Adrenal gland (tissue), 12 donors: ENCODE measurements around the gene PMPCA. TPM values are rescaled to one million over a fixed set of nuclear protein-coding genes. Genes with fewer than 3 reads are reported as not detected.
"Not testable (repeated sequence)": the region's sequence is repeated elsewhere in the genome, so short reads cannot be mapped to it uniquely, and the experiment has no call there.

Experiments
- DNase-seq, 7 donors: peaks; one replicate each; pipeline ENCODE4 v3.0.0-alpha.2; 2019 to 2020
- H3K27ac ChIP-seq, 5 donors: fragments of 200-600 bp; sonication (generic) in 4 of 5; 1 replicate in 3 of 5; 2 replicates in 2 of 5; pipeline versions ENCODE4 v1.5.1 to v1.8.0; 2016 to 2020; ENCODE audit warnings: mild to moderate bottlenecking in 1 of 5
- H3K27me3 ChIP-seq: fragments of 200-600 bp; 2 replicates; pipeline ENCODE4 v1.8.0; 2021
- H3K36me3 ChIP-seq, 2 donors: fragments of 200-600 bp; replicated peaks in 1 of 2; 1 replicate in 1 of 2; 2 replicates in 1 of 2; pipeline versions ENCODE4 v1.5.1 to v1.8.0; 2018 to 2022
- H3K4me1 ChIP-seq, 2 donors: fragments of 200-600 bp; replicated peaks in 1 of 2; 1 replicate in 1 of 2; 2 replicates in 1 of 2; pipeline versions ENCODE4 v1.5.1 to v1.8.0; 2018 to 2021
- H3K4me3 ChIP-seq, 4 donors: fragments of 200-600 bp; sonication (generic) in 3 of 4; one replicate each; pipeline ENCODE4 v1.5.1; 2016 to 2018
- H3K9me3 ChIP-seq, 3 donors: fragments of 200-600 bp; sonication (generic) in 1 of 3; replicated peaks in 1 of 3; 1 replicate in 2 of 3; 2 replicates in 1 of 3; pipeline versions ENCODE4 v1.5.1 to v1.8.0; 2016 to 2021
- CTCF ChIP-seq, 6 experiments: fragments of 450-650 bp in 4 of 6; fragments of 200-600 bp in 2 of 6; sonication (generic) in 1 of 6; IDR thresholded peaks; 1 replicate in 5 of 6; 2 replicates in 1 of 6; pipeline versions ENCODE4 v1.5.1 to v1.8.0; 2016 to 2021; ENCODE audit warnings: antibody characterized with exemption in 6 of 6, mild to moderate bottlenecking in 2 of 6, moderate library complexity in 1 of 6
- POLR2A ChIP-seq, 2 donors: fragments of 450-650 bp; IDR thresholded peaks; one replicate each; pipeline ENCODE4 v1.6.1; 2017; ENCODE audit warnings: antibody characterized with exemption in 2 of 2, mild to moderate bottlenecking in 2 of 2, moderate library complexity in 1 of 2
- WGBS, 4 donors: extraction: QIAGEN DNeasy Blood & Tissue Kit in 2 of 4; methylation state at CpG; one replicate each; pipeline versions ENCODE4 v1.1.5 to v1.1.7; 2013 to 2017; 5-methylcytosine and 5-hydroxymethylcytosine counted together
- intact Hi-C, 2 donors: fragments of 100-400 bp; cut with DNase I; formaldehyde crosslinking; loops; one replicate each; pipeline versions ENCODE4 v1.14.1 to v1.15.0; 2022 to 2023
- polyA plus RNA-seq, 3 donors: library from polyadenylated mRNA; stranded (reverse); fragments of 200-250 nt in 2 of 3; fragments of 350-450 nt in 1 of 3; fragmentation: Illumina TruSeq in 1 of 3; extraction: RNeasy Lipid Tissue Mini Kit (QIAGEN cat#74804) in 1 of 3; gene quantifications; one replicate each; pipeline ENCODE4 v1.2.3, GENCODE V29; 2013 to 2014
- total RNA-seq, 9 donors: library from RNA; depleted of rRNA in 4 of 9; stranded (reverse); fragments of >200 nt in 4 of 9; fragments of 120-200 nt in 1 of 9; fragmentation: NEBNext Ultra II Directional in 1 of 9; extraction: Animal tissue kit (Norgen Biotek cat#: 25700) in 1 of 9; gene quantifications; one replicate each; pipeline versions ENCODE4 v1.1.0 to v1.2.4, GENCODE V29; 2013 to 2023
- donor health status: healthy with polysubstance abuse.
- donor health status: Bipolar disorder and iron deficiency.
- donor health status: DM: yes; HTN: yes; CAD: no.
- donor health status: DM: no; HTN: no; CAD: no.
- donor health status: DM: no; HTN: no; CAD: no.
- donor health status: DM: yes; HTN: yes; CAD: no.

Gene PMPCA
- total and polyA plus RNA-seq, 12 donors, result 43.4 to 138 (median 81.6) TPM

- TF ChIP-seq POLR2A (IDR thresholded peaks at IDR 0.05), result no peak
- TF ChIP-seq CTCF (IDR thresholded peaks at IDR 0.05), result no peak
- Histone ChIP-seq H3K4me1 (peaks cover 7 to 13% of the 10 kb centered on the region in 2 donors), H3K36me3 (peaks cover 0 to 40% of the 10 kb centered on the region in 2 donors), H3K9me3 (no peaks in the 10 kb centered on the region), H3K4me3 (no peak overlapping the region), H3K27me3 (no peaks in the 10 kb centered on the region), H3K27ac (no peak overlapping the region)
- intact Hi-C loops, result loop anchor here (5.0 kb wide), 1 partner anchor 67 kb away; no protein-coding TSS in a partner anchor
- no peak for DNase-seq
- WGBS, 4 donors, result 78 to 92% (median 84%) methylated on average over 7 to 14 of the region's 14 CpGs
Measured at GRCh38 chr9:136404801-136405136, 5.7 kb upstream of the PMPCA start.

GRCh38 chr9:136405481-136405880, 5.0 kb upstream of the PMPCA start:
- TF ChIP-seq POLR2A (IDR thresholded peaks at IDR 0.05) (no peak), CTCF (IDR thresholded peaks at IDR 0.05) (no peak)
- no peak overlapping the region for H3K27ac ChIP-seq
- 54 to 63% (median 59%) methylated on average over 7 of the region's 7 CpGs for WGBS, 4 donors
- no peaks in the 10 kb centered on the region for H3K9me3 ChIP-seq
- DNase-seq, result peak in 3 of 7 donors; percentile 47 to 67 (median 61)
- H3K36me3 ChIP-seq, result peaks cover 0 to 40% of the 10 kb centered on the region in 2 donors
- H3K4me3 ChIP-seq, result no peak overlapping the region
- H3K27me3 ChIP-seq, result no peaks in the 10 kb centered on the region
- intact Hi-C loops, result no loop called here
- H3K4me1 ChIP-seq, result peaks cover 9 to 12% of the 10 kb centered on the region in 2 donors

GRCh38 chr9:136405904-136406303, 4.6 kb upstream of the PMPCA start:
- H3K9me3 ChIP-seq, intact Hi-C loops, H3K4me3 ChIP-seq, H3K27me3 ChIP-seq, DNase-seq, H3K27ac ChIP-seq: not testable (repeated sequence)
- 83 to 94% (median 89%) methylated on average over 10 of the region's 10 CpGs for WGBS, 4 donors
- peaks cover 0 to 40% of the 10 kb centered on the region in 2 donors for H3K36me3 ChIP-seq
- H3K4me1 ChIP-seq, result peaks cover 10 to 11% of the 10 kb centered on the region in 2 donors

- WGBS, 4 donors, result 94 to 97% (median 95%) methylated on average over 23 to 28 of the region's 28 CpGs
- H3K27ac ChIP-seq, H3K4me3 ChIP-seq, H3K9me3 ChIP-seq, intact Hi-C loops, H3K27me3 ChIP-seq, DNase-seq: not testable (repeated sequence)
- H3K4me1 ChIP-seq, result peaks cover 18 to 22% of the 10 kb centered on the region in 2 donors
- H3K36me3 ChIP-seq, result peaks cover 0 to 40% of the 10 kb centered on the region in 2 donors
Measured at GRCh38 chr9:136407061-136407460, 3.4 kb upstream of the PMPCA start.

- H3K36me3 ChIP-seq, result peaks cover 0 to 46% of the 10 kb centered on the region in 2 donors
- intact Hi-C loops, result no loop called here
- no peak for TF ChIP-seq CTCF (IDR thresholded peaks at IDR 0.05)
- TF ChIP-seq POLR2A (IDR thresholded peaks at IDR 0.05), result no peak
- DNase-seq, result no peak
- H3K9me3 ChIP-seq, result no peaks in the 10 kb centered on the region
- no peak overlapping the region for H3K4me3 ChIP-seq
- peaks cover 18 to 26% of the 10 kb centered on the region in 2 donors for H3K4me1 ChIP-seq
- WGBS, 4 donors, result 89 to 99% (median 93%) methylated on average over 6 to 7 of the region's 7 CpGs
- no peak overlapping the region for H3K27ac ChIP-seq
- no peaks in the 10 kb centered on the region for H3K27me3 ChIP-seq
Measured at GRCh38 chr9:136407911-136408310, 2.5 kb upstream of the PMPCA start.
